ENCODE results near the gene LRMDA. TPM values are rescaled to one million over a fixed set of nuclear protein-coding genes. Genes with fewer than 3 reads are reported as not detected.

Gene LRMDA
- total RNA-seq, 2 experiments from 2014 or later = not detected

DNA sequence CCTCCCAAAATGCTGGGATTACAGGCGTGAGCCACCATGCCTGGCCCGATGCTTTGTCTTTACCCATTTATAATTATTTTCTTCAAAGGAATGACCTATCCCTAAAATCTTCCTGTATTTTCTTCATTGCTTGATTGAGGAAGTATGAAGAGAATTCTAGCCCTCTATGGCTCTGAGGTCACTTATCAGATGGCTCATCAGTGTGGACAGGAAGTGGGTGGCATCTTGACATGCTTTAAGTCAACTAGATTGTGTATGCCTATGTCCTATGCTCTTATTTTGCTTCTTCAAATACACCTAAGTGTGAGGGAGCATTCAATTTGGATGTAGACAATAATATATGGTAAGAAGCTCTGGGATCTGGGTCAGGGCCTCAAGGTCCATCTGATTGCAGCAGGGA is 1020.5 kb downstream of the LRMDA start:
- no peak for ATAC-seq (ENCODE audit: poor library complexity)
- no peak for DNase-seq
- H3K27ac ChIP-seq (ENCODE audit: low read depth in 1 of 2, low read length in 2 of 2) = no peak overlapping the region
- no peaks in the 10 kb centered on the region for H3K4me1 ChIP-seq (ENCODE audit: insufficient read depth, low read length)
- no peak for TF ChIP-seq CTCF (IDR thresholded peaks at IDR 0.05)
- Mint-ChIP-seq H3K27me3 (no peaks in the 10 kb centered on the region), H3K4me3 (no peak overlapping the region), H3K4me1 (ENCODE audit: low read depth) (no peaks in the 10 kb centered on the region), H3K27ac (no peak overlapping the region), H3K9me3 (peaks cover 4% of the 10 kb centered on the region), H3K36me3 (ENCODE audit: low read depth) (no peaks in the 10 kb centered on the region)
- no peaks in the 10 kb centered on the region for H3K27me3 ChIP-seq (ENCODE audit: control insufficient read depth in 1 of 2, insufficient read depth in 2 of 2, low read length in 2 of 2)
- H3K9me3 ChIP-seq (ENCODE audit: control insufficient read depth in 1 of 2, insufficient read depth in 1 of 2, low read length in 2 of 2) = peaks cover 0 to 4% of the 10 kb centered on the region in 2 experiments
- intact Hi-C loops (cut with DNase I, micrococcal nuclease) = no loop called here
- ChIA-PET POLR2A (no interaction called here), CTCF (no interaction called here)
- no peak overlapping the region for H3K4me3 ChIP-seq (ENCODE audit: low read length)
- no peaks in the 10 kb centered on the region for H3K36me3 ChIP-seq (ENCODE audit: insufficient read depth, low read length)

- H3K27ac ChIP-seq (ENCODE audit: low read depth in 1 of 2, low read length in 2 of 2) = no peak overlapping the region
- no peaks in the 10 kb centered on the region for H3K36me3 Mint-ChIP-seq (ENCODE audit: low read depth)
- no peaks in the 10 kb centered on the region for H3K27me3 ChIP-seq (ENCODE audit: control insufficient read depth in 1 of 2, insufficient read depth in 2 of 2, low read length in 2 of 2)
- ATAC-seq (ENCODE audit: poor library complexity) (no peak), DNase-seq (no peak)
- H3K36me3 ChIP-seq (ENCODE audit: insufficient read depth, low read length) = no peaks in the 10 kb centered on the region
- intact Hi-C loops (cut with DNase I, micrococcal nuclease) = no loop called here
- H3K4me3 ChIP-seq (ENCODE audit: low read length) = no peak overlapping the region
- no peak for TF ChIP-seq CTCF (IDR thresholded peaks at IDR 0.05)
- no peaks in the 10 kb centered on the region for H3K4me1 Mint-ChIP-seq (ENCODE audit: low read depth)
- H3K27me3 Mint-ChIP-seq = no peaks in the 10 kb centered on the region
- POLR2A ChIA-PET = no interaction called here
- no peak overlapping the region for H3K27ac Mint-ChIP-seq
- H3K4me3 Mint-ChIP-seq = no peak overlapping the region
- H3K9me3 ChIP-seq (ENCODE audit: control insufficient read depth in 1 of 2, insufficient read depth in 1 of 2, low read length in 2 of 2) = peaks cover 0 to 4% of the 10 kb centered on the region in 2 experiments
- H3K9me3 Mint-ChIP-seq = peaks cover 4% of the 10 kb centered on the region
- CTCF ChIA-PET = no interaction called here
- H3K4me1 ChIP-seq (ENCODE audit: insufficient read depth, low read length) = no peaks in the 10 kb centered on the region
Measured at GRCh38 chr10:76453332-76453731, 1021.9 kb downstream of the LRMDA start.

- Mint-ChIP-seq H3K9me3 (peaks cover 4% of the 10 kb centered on the region), H3K27me3 (no peaks in the 10 kb centered on the region), H3K4me3 (no peak overlapping the region), H3K27ac (no peak overlapping the region), H3K36me3 (ENCODE audit: low read depth) (no peaks in the 10 kb centered on the region), H3K4me1 (ENCODE audit: low read depth) (no peaks in the 10 kb centered on the region)
- Histone ChIP-seq H3K4me3 (ENCODE audit: low read length) (no peak overlapping the region), H3K36me3 (ENCODE audit: insufficient read depth, low read length) (no peaks in the 10 kb centered on the region), H3K27me3 (ENCODE audit: control insufficient read depth in 1 of 2, insufficient read depth in 2 of 2, low read length in 2 of 2) (no peaks in the 10 kb centered on the region), H3K9me3 (ENCODE audit: control insufficient read depth in 1 of 2, insufficient read depth in 1 of 2, low read length in 2 of 2) (peaks cover 0 to 4% of the 10 kb centered on the region in 2 experiments), H3K27ac (ENCODE audit: low read depth in 1 of 2, low read length in 2 of 2) (no peak overlapping the region), H3K4me1 (ENCODE audit: insufficient read depth, low read length) (no peaks in the 10 kb centered on the region)
- DNase-seq (no peak), ATAC-seq (ENCODE audit: poor library complexity) (no peak)
- intact Hi-C loops (cut with DNase I, micrococcal nuclease) = no loop called here
- TF ChIP-seq CTCF (IDR thresholded peaks at IDR 0.05) = no peak
- POLR2A ChIA-PET = no interaction called here
- CTCF ChIA-PET = no interaction called here
Measured at GRCh38 chr10:76453997-76454396, 1022.6 kb downstream of the LRMDA start.
